Esophagus squamous epithelium (tissue), 4 donors: ENCODE measurements around the gene BMP8A.

Experiments used
- POLR2A ChIP-seq, 4 donors: fragments of 450-650 bp; IDR thresholded peaks; one replicate each; pipeline ENCODE4 v1.6.1; 2017; ENCODE audit warnings: antibody characterized with exemption in 4 of 4, mild to moderate bottlenecking in 4 of 4, moderate library complexity in 3 of 4
- TF ChIP-seq, protein P1 (sequence below), 6 experiments: fragments of 450-650 bp in 4 of 6; fragments of 200-600 bp in 2 of 6; sonication (generic) in 2 of 6; IDR thresholded peaks; one replicate each; pipeline ENCODE4 v1.5.1; 2016 to 2019; ENCODE audit warnings: antibody characterized with exemption in 6 of 6, mild to moderate bottlenecking in 4 of 6, moderate library complexity in 4 of 6

GRCh38 chr1:39472826-39473225, 18.6 kb upstream of the BMP8A start:
- no peak for TF ChIP-seq POLR2A (IDR thresholded peaks at IDR 0.05)
- TF ChIP-seq, protein P1, sequence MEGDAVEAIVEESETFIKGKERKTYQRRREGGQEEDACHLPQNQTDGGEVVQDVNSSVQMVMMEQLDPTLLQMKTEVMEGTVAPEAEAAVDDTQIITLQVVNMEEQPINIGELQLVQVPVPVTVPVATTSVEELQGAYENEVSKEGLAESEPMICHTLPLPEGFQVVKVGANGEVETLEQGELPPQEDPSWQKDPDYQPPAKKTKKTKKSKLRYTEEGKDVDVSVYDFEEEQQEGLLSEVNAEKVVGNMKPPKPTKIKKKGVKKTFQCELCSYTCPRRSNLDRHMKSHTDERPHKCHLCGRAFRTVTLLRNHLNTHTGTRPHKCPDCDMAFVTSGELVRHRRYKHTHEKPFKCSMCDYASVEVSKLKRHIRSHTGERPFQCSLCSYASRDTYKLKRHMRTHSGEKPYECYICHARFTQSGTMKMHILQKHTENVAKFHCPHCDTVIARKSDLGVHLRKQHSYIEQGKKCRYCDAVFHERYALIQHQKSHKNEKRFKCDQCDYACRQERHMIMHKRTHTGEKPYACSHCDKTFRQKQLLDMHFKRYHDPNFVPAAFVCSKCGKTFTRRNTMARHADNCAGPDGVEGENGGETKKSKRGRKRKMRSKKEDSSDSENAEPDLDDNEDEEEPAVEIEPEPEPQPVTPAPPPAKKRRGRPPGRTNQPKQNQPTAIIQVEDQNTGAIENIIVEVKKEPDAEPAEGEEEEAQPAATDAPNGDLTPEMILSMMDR (IDR thresholded peaks at IDR 0.05) = no peak
